ENCODE results near the gene TCF4. TPM values are rescaled to one million over a fixed set of nuclear protein-coding genes. Genes with fewer than 3 reads are reported as not detected.

Gene TCF4
- polyA plus RNA-seq, 4 donors, result 55.7 to 78.2 (median 72.4) TPM

DNA sequence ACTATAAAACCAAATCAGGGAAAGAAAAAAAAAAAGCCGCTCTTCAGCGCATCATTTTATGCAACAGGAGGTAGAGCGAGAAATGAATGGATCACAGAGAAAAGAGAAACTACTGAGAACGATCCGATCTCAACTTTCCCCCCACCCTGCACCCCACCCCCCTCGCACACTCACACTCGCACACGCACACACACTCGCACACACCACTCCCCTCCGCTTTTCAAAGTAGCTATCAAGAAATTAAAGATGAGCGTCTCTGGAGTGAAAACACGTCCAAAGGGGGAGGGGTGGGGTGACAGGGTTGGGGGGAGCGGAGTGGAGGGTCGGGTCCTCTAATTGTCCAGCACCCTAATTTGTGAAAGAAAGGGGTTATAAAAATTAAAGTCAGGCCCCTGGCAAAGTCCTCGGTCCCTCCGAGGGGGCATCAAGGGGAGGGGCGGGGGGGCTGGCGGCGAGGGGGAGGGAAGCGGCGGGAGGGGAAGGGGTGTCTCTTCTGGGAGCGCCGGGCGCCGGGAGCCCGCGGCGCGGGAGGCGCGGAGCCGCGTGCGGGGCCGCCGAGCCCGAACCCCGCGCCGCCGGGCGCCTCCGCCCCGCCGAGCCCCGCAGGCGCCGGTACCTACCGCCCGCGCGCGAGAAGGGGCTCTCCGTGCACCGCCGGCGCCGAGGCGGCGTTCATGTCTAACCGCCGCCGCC lies 428 bp downstream of the TCF4 start:
- DNase-seq (ENCODE audit: low read depth in 4 of 4, low spot score in 3 of 4), result no peak

DNA sequence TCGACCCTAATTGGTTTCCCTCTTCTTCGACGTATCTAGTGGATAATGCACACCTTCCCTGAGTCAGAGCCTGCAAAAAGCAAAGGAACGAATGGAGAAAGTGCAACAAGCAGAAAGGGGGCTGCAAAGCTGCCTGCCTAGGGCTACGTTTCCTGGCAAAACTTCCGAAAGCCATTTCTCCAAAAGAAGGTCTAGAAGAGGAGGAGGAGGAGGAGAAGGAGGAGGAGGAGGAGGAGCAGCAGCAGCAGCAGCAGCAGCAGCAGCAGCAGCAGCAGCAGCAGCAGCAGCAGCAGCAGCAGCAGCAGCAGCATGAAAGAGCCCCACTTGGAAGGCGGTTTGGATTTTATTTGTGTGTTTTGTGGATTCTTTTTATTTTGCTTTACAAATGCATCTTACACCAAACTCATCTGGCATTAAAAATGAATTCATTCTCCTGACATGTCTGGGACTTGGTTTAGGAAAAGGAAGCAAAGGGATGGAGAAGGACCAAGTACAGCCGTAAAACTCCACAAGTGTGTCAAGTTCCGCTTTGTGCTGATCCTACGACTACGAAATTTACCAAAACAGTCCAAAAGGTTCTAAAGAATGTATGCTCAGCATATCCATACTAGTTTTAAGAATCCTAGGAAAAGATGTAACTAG lies 2.0 kb downstream of the TCF4 start:
- peak in 1 of 4 donors; percentile 41 for DNase-seq (ENCODE audit: low read depth in 4 of 4, low spot score in 3 of 4)

DNA sequence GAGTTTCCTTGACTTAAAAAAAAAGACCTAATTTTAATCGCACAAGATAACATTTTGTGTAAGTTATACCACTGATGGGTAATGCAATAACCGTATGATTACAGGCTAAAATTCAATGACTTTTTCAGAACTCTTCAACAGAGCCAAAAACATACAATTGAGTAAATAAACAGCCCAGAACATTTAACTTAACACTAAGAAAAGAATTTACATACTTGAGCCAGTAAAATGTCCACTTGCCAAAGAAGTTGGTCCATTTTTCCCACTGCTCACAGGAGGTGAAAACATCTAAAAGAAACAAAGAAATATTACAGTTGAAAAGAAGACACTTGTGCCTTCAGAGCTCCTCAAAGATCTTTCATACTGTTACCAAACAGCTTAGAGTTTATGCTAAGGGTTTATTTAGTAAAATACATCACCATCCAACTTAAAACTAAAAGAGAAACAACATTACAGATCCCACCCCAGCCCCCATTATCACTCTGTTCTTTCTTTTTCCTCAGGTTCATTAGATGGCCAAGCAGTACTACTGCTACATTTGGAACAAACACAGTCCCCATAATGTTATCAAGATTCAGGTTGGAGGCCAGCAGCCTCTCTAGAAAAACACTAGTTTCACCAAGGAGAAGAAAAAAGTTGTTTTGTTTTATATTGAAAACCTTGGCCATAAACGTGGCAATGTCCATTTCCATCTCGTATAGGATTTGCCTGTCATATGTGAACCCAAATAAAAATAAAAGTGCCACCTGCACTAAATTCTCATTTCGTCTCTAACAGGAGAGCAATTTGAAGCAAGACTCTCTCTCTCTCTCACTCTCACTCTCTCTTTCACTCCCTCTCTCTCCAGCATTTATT lies 2.7 kb downstream of the TCF4 start:
- DNase-seq (ENCODE audit: low read depth in 4 of 4, low spot score in 3 of 4), result no peak

DNA sequence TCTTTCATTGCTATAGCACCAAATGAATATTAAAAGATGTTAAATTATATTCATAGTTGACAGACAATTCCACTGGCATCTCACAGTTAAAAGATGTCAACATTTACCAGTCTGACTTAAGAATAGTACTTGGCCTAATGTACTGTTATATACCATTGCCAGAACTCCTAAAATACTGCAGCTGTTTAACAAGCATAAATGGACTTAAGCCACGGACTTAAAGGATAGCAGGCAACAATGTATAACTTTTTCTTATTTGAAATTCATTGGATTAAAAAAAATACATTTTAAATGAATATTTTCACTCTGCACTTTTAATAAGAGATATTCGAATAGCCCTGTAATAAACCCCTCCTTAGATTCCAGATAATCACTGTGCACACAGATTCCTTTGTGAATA lies 3.8 kb downstream of the TCF4 start:
- no peak for DNase-seq (ENCODE audit: low read depth in 4 of 4, low spot score in 3 of 4)

DNA sequence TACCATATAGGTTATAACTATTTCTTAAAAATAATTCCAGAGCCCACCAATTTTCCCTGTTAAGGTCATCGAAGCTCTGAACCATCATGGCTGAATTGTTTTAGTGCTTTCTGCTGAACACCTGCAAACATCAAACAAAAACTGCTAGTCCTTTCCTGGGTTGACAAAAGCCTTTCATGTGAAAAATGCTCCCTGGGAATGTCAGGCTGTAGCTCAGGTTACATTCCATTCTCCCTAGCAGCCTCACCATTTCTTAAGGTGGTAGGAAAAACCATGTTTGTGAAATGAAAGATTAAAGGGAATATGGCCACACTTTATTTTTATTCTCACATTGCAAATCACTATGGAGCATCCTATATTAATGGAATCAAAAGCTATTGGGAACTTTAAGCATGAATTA lies 5.7 kb downstream of the TCF4 start:
- DNase-seq (ENCODE audit: low read depth in 4 of 4, low spot score in 3 of 4), result no peak

DNA sequence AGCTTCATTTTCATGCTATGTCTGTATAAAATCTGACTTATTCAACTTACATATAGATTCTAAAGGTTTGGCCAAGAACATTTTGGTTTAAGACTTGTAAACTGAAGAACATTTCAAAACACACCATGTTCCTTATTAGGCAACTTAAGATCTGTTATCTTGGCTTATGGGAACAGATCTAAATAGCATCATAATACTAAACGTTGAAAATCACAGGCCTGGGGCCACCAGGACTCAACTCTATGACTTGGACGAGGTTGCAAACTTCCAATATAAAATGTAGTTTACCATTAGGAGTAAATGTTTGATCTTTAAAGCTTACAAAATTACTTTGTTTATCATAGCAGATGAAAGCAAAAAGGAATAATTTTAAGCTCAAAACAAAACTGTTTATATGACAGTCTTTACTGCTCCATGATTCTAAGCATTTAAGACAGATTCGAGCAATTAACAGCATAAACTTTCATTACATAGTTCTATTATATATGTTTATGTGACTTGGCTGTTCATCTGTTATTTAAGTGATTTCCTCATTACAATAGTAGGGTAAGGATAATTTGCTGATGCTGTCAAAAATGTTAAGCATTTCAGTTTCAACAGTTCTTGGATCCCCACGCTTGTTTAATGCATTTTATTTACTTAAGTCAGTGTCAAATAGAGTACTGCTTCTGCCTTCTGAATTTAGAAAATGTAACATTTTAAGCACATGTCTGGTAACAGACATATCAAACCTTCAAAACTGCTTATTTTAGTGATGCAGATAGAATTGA lies 8.3 kb downstream of the TCF4 start:
- no peak for DNase-seq (ENCODE audit: low read depth in 4 of 4, low spot score in 3 of 4)

DNA sequence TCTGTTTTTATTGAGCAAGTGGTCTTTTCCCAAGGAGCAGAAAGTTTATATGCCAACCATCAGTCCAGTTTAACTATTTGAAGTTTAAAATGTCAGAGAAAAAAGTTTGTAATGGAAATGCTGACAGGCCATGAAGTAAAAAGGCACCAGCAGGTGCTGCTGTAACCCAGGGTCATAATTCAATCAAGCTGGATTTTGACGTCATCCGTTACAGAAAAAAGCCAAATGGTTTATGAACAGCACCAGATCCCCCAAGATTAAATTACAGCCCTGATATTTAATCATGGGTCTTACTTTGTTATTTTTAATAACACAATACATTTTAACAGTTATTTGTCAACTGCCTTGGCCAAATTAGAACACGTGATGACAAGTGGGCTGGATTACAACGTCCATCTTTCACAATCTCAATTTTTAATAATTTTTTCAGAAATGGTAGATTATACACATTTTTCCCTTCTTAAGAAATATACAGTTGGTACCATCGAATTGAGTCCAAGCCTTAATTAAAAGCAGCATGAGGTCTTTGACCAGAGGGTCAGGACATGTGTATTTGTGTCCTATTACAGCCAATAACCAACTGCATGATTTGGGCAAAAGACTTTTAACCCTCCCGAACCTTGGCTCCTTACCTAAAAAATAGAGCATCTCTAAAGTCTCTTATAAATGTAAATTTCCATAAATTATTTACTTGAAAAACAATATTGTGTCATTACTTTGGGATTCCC lies 10.0 kb downstream of the TCF4 start:
- no peak for DNase-seq (ENCODE audit: low read depth in 4 of 4, low spot score in 3 of 4)

DNA sequence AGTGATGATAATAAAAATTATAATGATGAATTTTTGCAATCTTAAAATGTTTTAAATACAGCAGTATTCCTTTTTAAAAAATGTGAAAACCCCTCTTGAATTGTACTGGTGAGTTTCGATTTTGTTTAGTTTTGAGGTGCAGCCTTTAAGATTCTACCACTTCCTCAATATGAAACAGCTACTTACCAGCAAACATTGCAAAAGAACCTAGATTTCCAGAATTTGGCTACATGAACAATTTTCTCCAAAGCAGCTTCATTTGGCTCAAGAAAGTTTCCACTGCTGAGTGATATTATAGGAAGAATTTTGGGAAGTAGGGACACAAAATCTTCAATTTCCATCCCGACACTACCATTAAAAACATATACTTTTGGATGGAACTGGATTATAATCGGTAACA lies 12.0 kb downstream of the TCF4 start:
- no peak for DNase-seq (ENCODE audit: low read depth in 4 of 4, low spot score in 3 of 4)

DNA sequence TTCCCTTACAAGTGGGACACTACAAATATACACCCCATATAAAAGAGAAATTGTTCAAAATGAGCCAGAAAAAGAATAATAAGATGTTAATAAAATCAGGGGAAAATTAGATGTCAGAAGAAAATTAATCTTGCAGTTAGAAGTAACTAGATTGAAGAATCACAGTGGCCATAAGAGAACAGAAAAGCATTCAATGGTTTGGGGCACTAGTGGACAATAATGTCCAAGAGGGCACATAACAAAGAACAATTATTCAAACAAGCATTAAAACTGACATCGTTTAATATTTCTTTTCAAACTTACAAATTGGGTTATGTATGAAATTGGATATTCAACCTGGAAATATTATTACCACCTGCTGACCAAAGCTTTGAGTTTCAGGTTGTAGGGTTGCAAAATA lies 12.9 kb downstream of the TCF4 start:
- DNase-seq (ENCODE audit: low read depth in 4 of 4, low spot score in 3 of 4), result no peak

DNA sequence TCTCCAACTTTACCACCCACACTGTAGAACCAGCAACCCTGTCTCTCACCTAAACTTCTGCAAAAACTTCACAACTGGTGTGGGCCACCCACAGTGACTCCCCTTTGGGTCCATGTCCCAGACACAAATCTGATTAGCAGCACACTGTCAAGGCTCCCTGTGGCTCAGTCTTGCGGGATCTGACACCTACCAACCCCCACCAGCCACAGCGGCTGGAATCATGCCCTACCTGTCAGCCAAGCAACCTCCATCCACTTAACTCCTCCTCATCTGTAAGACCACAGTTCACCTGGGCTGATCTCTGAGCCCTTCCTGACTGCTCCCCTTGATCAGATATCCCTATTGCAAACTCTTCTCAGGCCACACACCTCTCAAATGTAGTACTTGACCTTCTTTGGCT lies 14.6 kb downstream of the TCF4 start:
- DNase-seq (ENCODE audit: low read depth in 4 of 4, low spot score in 3 of 4), result no peak

DNA sequence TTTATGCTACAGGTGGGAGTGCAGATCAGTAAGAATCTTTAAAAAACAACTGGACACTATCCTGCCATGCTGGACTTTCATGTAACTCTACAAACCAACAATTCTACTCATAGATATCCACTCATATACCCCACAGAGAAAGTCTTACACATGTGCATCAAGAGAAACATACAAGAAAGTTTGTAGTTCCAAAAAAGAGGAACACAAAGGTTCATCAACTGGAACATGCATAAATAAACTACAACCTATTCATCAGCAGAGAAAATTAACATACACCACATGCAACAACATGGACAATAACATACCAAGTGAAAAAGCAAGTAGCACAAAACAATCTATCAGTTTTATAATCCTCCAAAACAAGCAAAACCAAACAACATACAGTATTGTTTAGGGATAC lies 17.0 kb downstream of the TCF4 start:
- no peak for DNase-seq (ENCODE audit: low read depth in 4 of 4, low spot score in 3 of 4)

DNA sequence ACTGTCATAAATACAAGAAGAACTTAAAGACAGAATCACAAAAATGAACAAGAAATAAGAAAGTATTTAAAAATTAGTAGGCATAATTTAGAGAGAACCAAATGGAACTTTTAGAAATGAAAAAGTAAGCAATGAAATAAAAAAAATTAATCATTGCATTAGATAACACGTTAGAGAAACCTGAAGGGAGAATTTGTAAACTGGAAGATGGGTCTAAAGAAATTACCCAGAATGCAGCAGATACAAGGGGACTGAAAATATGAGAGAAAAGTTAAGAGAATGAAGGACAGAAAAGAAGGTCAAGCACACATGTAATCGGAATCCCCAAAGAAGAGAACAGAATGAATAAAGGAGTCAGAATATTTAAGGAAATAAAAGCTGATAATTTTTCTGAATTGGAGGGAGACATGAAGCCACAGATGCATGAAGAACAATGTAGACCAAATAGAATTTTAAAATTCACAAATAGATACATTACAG lies 21.5 kb downstream of the TCF4 start:
- no peak for DNase-seq (ENCODE audit: low read depth in 4 of 4, low spot score in 3 of 4)

DNA sequence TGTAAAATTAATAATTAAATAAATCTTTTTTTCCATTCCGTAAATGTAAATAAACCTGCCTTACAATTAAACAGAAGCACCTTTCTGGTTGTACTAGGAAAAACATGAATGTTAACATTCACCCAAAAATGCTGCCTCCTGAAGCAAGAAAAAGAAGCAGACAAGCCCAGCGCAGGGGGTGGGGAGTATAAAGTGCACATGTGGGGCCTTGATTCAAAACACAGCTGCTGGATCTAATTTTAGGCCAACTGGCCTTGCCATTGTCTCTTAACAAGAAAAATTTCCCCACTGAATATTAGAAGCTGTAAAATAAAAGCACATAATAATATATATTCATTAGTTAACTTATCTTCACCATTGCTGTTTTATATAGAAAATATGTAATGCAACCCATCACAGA lies 28.3 kb downstream of the TCF4 start:
- no peak for DNase-seq (ENCODE audit: low read depth in 4 of 4, low spot score in 3 of 4)

DNA sequence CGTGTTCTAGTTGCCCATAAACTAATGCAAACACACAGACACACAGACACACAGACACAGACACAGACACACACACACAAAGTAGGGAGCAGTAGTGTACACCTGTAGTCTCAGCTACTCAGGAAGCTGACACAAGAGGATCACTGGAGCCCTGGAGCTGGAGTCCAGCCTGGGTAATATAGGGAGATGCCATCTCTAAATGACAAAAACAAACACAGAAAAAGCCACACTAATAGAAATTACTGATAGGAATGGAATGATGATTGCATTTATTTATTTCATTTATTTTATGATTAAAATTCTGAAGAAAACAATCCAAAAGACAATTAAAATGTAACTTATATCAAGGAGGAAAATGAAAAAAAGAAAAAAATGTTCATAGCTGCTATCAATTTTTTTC lies 30.8 kb downstream of the TCF4 start:
- no peak for DNase-seq (ENCODE audit: low read depth in 4 of 4, low spot score in 3 of 4)

DNA sequence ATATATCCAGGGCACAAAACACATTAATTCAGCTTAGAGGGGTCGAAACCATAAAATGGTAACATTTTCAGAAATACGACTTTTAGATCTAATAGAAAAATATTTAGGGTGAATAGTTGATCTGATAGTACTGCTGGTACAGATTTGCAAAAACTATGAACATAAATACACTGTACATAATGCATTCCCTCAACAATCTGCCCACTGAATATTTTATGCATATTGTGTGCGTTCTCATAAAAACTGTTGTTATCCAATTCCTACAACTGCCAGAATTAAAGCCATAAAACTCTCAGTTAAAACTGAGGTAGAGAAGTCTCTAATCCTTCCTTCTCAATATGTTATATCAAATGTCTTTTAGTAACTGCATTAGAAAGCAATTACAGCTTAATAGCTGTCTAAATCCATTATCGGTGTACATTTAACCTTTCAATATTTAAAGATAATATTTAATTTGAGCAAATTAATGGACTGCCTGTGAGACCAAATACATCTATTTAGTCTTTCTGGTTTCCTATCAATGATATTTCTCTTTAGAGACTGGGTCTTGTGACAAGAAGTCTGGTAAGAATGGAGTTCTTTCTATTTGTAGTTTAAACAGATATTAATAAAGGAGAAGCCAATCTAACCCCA lies 32.5 kb downstream of the TCF4 start:
- DNase-seq (ENCODE audit: low read depth in 4 of 4, low spot score in 3 of 4), result no peak

DNA sequence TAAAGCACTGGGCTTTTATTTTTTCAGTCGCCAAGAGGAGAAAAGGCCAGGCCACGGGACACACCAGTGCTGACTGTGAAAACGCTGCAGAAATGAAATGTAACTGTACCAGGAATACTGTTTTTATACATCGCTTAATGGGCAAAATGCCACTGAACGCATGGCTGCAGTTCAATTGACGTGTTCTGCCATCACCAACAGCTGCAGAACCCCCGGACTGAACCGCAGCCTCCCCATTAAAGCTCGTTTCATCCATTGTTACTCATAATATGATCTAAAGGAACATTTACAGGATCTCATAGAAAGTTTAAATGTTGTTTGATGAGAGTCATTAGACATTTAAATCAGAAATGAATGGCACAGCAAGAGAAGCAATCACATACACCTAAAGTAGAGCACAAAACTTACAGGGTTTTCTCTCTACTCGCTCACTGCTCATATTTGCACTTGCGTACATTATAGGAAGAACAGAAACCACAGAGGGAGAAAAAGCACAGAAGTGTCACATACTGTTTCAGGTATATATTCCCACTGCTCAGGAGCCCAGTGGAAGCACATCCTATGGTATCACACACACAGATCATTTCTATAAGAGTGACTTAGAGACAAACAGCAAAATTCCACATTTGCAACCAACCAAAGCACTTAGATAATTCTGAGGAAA lies 35.3 kb downstream of the TCF4 start:
- no peak for DNase-seq (ENCODE audit: low read depth in 4 of 4, low spot score in 3 of 4)

DNA sequence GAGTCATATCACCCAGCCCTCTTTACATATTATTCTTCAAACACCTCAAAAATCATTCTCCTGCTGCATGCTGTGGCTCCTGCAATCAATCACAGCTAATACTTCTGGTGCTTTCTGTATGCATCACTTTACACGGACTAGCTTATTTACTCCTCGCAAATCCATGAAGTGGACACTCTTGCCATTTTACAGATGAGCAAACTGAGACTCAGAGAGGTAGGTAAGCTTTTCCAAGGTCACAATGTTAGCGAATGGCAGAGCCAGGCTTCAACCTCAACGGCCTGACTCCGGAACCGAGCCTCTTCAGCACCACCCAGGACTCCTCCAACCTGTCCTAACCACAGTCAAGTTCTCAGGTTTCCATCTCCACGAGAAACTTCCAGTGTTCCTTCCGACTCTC lies 36.8 kb downstream of the TCF4 start:
- DNase-seq (ENCODE audit: low read depth in 4 of 4, low spot score in 3 of 4), result no peak

DNA sequence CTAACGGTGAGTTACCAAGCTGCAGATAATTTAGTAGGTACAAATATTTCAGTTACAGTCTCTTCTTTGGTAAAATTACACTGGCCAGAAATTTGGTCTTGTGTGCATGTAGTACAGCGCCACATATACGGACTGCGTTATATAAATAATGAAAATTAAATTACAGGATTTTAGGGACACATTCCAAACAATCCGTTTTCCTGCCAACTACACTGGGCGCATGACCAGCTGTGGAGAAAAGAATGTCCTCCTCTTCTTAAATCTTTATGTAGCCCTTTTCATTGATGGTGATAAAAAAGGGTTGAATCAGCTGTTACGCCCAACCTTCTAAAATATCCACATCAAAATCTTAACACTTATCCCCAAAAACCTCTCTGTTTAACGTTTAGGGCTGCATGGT lies 37.5 kb downstream of the TCF4 start:
- no peak for DNase-seq (ENCODE audit: low read depth in 4 of 4, low spot score in 3 of 4)

DNA sequence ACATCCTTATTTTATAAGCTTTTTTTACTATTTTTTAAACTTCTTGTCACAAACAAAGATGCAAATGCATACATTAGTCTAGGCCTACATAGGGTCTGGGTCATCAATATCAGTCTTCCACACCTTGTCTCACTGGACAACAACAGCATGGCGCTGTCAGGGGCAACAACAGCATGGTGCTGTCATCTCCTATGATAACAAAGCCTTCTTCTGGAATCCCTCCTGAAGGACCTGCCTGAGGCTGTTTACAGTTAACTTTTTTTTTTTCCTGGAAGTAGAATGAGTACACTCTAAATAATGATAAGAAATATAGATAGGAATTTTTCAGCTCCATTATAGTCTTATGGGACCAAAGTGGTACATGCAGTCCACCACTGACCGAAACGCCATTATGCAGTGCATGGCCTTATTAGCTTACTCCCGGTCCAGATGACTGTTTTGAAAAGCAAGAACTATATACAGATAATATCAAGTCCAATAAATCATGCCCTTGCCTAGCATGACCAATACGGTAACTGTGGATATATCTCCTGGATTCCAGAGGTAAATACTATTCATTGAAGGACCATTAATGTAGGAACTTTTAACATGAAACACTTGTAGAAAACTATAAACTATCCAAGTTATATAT lies 38.4 kb downstream of the TCF4 start:
- no peak for DNase-seq (ENCODE audit: low read depth in 4 of 4, low spot score in 3 of 4)

Measured in right renal pelvis (tissue), 4 donors.